NCI-H1694 (cell line): ENCODE data around the gene RNF224.
"Not testable (repeated sequence)": the region's sequence is repeated elsewhere in the genome, so short reads cannot be mapped to it uniquely, and the experiment has no call there.

Experiments used
- DNase-seq: peaks from one replicate; lab custom pipeline; 2025; lab: John Stamatoyannopoulos, UW

The RNF224 gene

DNA sequence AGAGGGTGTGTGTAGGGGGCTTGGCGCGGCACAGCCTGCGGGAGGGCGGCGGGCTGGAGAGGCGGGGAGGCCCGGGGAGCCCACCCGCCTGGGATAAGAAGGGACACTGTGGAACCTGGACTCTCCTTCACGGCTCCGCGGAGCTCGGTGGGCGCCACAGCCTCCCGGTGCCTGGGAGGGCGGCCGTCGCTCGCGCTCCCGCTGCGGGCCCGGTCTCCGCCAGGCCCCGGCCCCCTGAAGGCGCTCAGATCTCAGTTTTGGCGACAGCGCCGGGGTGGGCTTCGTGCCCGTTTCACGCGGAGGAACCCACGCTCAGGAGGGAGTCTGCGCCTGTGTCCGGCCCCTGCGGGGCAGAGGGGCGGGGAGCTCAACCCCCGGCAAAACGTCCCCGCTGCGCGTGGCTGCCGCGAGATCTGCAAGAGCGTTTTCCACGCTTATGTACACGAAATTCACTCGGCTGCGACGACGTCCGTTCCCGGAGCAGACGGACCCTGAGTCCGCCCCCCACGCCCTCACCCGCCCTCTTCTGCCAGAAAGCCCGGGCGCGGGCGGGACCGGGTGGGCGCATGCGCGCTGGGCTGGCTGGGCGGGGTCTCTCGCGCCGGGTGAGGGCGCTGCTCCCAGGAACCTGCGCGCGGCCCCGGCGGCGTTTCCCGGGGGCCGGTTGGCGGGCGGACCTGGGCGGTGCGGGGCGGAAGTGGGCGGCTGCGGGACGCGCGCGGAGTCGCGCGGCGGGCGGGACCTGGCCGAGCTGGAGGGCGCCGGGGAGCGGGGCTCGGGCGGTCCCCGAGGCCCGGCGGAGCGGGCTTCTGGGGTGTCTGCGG is 27.5 kb downstream of the RNF224 start, which contains the start of gene NELFB:
TSS of gene NELFB (plus strand) at position 704 of the 824 bp plus-strand sequence.
- no peak for DNase-seq

DNA sequence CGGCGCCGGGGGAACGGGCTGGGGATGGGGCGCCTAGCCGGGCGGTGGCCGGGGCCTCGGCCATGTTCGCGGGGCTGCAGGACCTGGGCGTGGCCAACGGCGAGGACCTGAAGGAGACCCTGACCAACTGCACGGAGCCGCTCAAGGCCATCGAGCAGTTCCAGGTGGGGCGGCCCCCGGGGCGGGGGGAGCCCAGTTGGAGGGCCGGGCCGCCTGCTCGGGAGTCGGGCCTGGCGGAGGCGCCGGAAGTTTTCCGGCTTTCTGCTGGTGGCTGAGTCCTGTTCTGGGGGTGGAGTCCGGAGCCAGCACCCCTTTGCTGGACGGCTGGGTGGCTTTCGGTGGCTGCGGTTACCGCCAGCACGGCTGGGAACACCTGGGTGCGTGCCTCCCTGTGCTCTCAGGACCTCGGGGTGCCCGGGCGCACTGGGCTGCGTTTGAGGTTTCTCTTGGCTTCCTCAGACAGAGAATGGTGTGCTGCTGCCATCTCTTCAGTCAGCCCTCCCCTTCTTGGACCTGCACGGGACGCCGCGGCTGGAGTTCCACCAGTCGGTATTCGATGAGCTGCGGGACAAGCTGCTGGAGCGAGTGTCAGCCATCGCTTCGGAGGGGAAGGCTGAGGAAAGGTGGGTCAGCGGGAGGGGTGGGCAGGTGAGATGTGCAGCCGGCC is 28.3 kb downstream of the RNF224 start:
- DNase-seq: no peak

DNA sequence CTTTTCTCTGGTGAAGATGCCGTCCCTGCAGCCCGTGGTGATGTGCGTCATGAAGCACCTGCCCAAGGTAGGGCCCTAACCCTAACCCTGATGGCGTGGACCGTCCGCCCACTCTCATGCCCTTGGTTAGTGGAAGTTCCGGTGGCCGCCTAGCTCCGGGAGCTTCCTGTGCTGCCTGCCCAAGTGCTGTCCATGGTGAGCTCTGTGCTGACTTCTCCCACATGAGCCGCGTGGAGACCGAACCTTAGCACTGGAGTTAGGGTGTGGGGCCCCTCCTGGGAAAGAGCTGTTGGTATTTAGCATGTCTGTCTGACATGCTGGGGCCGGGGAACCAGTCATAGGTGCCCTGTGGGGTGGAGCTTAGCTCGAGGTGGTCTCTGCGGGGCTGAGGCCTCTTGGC is 29.1 kb downstream of the RNF224 start:
- no peak for DNase-seq

DNA sequence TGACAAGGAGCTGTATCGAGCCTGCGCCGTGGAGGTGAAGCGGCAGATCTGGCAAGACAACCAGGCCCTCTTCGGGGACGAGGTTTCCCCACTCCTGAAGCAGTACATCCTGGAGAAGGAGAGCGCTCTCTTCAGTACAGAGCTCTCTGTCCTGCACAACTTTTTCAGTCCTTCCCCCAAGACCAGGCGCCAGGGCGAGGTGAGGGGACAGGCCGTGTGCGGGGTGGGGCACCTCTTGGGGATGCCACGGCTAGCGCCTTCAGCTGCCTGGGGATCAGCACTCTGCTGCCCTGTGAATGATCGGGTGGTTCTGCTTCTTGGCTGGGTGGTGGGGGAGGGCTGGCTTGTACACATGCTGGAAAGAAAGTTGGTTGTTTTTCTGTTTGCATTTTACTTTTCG is 29.6 kb downstream of the RNF224 start:
- no peak for DNase-seq

DNA sequence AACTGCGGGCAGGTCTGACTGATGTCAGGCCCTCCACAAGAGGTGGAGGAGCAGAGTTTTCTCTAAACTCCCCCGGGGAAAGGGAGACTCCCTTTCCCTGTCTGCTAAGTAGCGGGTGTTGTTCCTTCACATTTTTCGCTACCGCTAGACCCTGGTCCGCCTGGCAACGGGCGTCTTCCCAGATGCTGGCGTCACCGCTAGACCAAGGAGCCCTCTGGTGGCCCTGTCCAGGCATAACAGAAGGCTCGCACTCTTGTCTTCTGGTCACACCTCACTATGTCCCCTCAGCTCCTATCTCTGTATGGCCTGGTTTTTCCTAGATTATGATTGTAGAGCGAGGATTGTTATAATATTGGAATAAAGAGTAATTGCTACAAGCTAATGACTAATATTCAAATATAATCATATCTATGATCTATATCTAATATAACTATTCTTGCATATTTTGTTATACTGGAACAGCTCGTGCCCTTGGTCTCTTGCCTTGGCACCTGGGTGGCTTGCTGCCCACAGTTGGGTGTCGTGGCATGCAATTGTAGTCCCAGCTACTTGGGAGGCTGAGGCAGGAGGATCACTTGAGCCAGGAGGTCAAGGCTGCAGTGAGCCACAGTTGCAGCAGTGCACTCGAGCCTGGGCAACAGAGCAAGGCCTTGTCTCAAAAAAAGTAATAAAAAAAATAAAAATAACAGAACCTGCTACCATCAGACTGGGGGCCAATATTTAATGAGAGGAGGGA is 35.0 kb downstream of the RNF224 start:
- not testable (repeated sequence) for DNase-seq

DNA sequence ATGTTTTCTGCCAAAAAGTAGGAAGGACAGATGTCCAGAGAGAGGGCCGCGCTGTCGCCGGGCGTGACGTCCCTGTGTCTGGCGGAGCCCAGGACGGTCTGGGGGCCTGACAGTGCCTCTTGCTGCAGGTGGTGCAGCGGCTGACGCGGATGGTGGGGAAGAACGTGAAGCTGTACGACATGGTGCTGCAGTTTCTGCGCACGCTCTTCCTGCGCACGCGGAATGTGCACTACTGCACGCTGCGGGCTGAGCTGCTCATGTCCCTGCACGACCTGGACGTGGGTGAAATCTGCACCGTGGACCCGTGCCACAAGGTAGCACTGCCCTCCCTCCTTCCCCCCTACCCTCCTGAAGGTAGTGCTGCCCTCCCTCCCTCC is 35.6 kb downstream of the RNF224 start:
- no peak for DNase-seq

DNA sequence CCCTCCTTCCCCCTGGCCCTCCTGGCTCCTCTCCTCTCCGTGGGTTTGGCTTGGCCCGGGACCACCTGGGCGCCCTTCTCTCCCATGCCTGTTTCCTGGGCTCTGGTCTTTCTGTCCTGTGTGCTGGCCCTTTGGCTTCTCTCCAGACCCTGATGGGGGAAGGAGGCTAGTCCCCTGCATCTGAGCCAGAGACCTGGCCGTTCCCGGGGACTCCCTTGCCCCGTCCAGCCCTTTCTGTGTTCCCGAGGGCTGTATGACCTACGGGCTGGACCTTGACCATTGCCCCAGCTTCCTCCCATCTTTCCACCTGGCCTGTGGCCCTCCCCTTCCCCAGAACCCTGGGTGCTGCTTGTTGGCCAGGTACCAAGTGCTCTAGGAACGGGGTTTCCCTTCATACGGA is 36.2 kb downstream of the RNF224 start:
- DNase-seq: no peak

DNA sequence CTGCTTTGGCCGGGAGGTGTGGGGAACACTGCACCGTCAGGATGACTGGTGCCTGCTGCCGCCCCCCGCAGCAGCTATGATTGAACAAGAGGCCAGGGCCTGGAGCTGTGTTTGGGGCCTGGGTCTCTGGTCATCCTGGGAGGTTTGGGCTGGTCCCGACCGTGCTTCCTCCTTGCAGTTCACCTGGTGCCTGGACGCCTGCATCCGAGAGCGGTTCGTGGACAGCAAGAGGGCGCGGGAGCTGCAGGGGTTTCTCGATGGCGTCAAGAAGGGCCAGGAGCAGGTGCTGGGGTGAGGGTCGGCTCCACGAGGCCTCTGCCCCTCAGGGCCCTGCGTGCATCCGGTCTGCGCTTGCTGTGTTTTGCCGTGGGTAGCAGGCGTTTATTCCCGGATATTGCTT is 36.8 kb downstream of the RNF224 start:
- DNase-seq: no peak

DNA sequence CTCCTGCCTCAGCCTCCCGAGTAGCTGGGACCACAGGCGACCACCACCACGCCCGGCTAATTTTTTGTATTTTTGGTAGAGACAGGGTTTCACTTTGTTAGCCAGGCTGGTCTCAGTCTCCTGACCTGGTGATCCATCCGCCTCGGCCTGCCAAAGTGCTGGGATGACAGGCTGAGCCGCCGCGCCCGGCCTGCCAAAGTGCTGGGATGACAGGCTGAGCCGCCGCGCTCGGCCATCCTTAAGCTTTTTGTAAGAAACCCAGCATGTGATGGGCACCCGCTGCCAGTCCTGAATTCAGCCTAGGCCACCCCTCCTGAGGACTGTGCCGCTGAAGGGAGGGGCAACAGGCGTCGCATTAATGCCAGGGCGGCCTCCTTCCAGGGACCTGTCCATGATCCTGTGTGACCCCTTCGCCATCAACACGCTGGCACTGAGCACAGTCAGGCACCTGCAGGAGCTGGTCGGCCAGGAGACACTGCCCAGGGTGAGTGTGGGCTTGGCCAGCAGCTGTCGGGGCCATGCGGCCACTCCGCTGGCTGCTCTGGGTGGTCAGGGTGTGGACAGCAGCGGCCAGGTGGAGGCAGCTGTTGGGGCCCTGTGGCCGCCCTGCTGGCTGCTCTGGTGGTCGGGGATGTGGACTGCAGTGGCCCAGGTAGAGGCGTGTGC is 38.3 kb downstream of the RNF224 start:
- no peak for DNase-seq

DNA sequence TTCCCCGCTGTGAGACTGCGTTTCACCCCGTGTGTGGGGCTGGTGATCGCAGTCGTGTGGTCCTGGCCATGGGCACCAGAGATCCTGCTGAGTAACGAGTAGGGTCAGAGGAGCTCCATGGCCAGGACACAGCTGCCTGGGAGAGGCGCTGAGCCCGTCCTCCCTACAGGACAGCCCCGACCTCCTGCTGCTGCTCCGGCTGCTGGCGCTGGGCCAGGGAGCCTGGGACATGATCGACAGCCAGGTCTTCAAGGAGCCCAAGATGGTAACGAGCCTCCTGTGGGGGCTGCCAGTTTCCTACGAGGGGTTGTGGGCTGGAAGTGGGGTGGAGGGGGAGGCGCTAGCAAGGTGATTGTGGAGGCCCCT is 38.8 kb downstream of the RNF224 start:
- no peak for DNase-seq

DNA sequence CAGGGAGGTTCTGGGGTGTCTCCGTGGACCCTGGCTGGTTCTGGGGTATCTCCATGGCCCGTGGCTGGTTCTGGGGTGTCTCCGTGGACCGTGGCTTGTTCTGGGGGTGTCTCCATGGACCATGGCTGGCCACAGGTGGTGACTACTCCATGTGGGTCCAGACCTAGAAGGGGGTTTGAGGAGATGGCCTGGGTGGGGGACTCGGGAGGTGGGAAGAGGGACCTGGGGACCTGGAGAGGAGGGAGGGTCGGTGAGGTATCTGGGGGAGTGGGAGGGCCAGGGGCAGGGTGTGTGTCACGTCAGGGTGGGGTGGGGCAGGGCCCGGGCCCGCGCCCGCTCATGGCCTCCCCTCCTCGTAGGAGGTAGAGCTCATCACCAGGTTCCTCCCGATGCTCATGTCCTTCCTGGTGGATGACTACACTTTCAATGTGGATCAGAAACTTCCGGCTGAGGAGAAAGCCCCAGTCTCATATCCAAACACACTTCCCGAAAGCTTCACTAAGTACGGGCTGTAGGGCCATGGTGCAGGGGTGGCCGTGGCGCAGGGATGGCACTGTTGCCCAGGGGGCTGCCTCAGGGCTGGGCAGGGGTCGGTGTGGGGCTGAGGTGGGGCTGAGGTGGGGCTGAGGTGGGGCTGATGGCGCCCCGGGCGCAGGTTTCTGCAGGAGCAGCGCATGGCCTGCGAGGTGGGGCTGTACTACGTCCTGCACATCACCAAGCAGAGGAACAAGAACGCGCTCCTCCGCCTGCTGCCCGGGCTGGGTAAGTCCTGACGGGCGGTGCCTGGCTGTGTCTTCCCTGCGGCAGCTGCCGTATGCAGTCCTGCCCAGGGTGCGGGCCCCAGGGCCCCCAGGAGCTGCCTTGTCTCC is 39.5 kb downstream of the RNF224 start:
- DNase-seq: no peak

DNA sequence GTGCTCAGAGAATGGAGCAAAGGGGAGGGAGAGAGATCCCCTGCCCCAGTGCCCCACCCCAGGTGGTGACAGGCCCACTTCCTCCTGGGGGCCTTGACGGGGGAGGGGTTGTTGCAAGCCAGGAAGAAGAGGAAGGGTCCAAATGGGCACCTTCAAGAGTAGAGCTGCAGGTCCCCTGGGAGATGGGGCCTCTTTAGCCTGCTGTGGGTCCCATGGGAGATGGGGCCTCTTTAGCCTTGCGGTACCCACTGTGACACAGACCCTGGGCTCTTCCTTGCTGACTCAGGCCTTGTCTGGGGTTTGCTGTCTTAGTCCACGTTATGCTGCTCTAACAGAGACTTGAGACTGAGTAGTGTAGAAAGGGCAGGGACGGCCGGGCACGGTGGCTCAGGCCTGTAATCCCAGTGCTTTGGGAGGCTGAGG is 40.6 kb downstream of the RNF224 start:
- DNase-seq: no peak

DNA sequence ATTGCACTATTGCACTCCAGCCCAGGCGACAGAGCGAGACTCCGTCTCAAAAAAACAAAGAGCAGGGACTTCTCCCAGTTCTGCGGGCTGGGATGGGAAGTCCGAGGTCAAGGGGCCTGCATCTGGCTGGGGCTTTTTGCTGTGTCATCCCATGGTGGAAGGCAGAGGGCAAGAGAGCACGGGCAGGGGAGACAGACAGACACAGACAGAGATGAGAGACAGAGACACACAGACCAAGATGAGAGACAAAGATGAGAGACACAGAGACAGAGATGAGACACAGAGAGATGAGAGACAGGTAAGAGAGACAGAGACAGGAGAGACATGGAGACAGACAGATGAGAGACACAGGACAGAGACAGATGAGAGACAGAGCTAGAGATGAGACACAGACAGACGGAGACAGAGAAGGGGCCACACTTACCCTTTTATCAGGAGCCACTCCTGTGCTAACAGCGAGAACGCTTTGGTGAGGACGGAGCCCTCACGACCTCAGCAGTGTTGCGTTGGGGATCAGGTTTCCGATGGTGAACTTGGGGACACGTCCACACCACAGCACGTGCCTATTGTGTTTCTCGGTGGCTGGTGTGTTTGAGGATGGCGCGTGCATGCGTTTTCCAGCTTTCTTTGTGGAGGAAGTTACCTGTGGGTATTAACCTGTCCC is 41.4 kb downstream of the RNF224 start:
- no peak for DNase-seq

DNA sequence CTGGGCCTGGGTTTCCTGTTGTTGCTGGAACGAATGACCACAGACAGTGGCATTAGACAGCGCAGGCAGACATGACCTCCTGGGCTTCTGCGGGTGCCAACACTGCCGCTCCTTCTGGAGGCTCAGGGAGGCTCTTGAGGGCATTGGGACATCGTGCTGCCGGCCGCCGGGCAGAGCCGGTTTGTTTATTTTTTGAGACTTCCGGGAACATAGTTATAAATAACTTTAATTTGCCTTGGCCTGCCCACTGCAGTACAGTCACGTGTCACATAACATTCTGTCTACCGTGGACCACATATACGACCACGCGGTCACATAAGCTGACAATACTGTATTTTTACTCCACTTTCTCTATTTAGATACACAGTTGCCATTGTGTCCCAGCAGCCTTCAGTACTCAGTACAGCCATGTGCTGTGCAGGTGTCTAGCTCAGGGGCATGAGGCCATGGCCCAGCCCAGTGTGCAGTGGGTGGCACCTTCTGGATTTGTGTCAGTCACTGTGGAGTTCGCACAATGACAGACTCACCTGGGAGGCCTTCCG is 42.0 kb downstream of the RNF224 start:
- no peak for DNase-seq

DNA sequence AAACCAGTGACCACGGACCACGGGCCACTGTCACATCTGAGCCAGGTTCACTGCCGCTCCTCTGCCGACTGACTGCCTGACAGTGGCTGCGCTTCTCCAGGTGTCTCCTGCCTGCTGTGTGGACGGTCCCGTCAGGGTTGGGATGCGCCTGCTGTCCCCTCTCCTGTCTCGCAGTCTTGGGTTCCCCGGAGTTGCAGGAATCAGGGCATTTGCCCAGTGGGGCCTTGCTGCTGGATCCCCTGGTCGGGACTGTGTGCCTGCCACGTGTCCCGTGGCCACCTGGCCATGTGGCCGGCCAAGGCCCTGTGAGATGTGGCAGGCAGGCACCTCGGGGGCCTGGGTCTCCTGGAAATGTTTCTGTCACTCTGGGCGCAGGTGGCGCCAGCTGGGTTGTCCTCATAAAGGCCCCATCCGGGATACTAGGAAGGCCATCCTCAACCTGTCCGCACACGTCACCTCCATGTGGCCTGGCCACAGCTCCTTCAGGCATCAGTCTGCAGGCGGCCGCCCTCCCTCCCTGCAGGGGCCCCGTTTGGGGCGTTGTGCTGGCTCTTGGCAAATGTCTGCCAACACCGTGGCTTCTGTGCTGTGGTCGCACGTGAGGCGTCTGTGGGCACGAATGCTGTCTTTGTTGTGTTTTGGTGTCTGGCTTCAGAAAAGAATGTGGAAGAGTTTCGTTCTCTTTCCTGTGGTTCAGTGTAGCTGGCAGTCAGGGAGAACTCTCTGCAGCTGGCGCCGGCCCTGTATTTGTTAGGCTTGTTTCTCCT is 43.8 kb downstream of the RNF224 start:
- DNase-seq: no peak

DNA sequence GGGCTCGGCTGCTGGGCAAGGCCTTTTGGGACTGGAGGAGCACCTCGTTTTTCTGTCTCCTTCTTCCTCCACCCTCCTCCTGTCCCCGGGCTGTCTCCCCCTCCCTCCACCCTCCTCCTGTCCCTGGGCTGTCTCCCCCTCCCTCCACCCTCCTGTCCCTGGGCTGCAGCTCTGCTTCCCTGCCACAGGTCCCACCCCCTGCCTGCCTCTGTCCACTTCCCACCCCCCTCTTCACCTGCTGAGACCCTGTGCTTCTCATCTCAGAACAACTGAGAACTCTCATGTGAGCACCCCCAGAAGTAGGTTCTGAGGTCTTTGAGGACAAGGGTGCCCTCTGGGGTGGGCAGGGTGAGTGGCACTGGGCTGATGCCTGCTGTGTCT is 44.4 kb downstream of the RNF224 start:
- DNase-seq: no peak

DNA sequence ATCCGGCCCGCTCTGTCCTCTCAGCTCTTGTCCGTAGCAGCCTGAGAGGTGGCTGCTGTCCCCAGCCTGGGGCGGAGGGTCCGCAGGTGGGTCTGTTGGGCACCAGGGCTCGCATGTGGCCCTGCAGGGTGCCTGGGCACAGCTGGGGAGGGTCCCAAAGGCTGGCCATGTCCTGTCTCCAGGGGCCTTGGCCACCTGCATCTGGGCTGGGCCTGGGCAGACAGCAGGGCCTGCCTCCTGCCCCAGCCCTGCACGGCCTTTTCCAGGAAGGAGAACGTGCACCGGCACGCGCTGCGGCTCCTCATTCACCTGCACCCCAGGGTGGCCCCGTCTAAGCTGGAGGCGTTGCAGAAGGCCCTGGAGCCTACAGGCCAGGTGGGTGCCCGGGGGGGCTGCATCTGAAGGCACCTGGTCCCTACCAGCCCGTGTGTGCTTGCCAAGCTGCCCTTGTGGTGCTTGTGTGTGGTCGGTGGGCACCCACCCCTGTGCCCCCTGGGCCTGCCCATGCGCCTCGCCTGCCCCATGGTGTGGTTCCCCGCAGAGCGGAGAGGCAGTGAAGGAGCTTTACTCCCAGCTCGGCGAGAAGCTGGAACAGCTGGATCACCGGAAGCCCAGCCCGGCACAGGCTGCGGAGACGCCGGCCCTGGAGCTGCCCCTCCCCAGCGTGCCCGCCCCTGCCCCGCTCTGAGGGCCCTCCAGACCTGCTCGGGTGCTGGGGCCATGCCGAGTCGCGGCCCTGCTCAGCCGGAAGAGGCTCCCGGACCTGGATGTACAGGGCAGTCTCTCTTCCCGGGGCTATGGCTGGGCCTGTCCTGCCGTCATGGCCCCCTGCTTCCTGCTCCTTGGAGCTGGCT is 45.2 kb downstream of the RNF224 start:
- no peak for DNase-seq

DNA sequence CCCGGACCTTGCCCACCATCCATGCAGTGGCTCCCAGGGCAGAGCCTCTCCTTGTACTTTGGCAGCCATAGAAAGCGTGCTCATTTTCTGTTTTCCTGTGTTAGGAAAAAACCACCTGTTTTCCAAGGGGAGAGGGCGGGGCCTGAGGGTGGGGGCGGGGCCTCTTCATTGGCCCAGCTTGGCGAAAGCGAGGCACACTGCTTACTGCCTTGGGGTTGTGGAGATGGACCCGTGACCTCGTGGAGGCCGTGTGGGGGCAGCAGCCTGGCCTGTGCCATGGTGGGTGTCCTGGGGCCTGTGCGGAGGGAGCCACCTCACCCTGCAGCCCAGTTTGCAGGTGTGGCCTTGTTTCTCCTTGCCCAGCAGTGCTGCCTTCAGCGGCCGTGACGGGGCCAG is 45.8 kb downstream of the RNF224 start:
- no peak for DNase-seq
